HAP-1 (cell line): ENCODE data around the gene FCGR1A.
"Not testable (repeated sequence)": the region's sequence is repeated elsewhere in the genome, so short reads cannot be mapped to it uniquely, and the experiment has no call there.

Source experiments
- DNase-seq, 2 experiments: peaks; one replicate each; pipeline ENCODE4 v3.0.0-alpha.2; 2016 to 2020; ENCODE audit warnings: low spot score in 2 of 2
- H3K27me3 ChIP-seq: fragments of 250-450 bp; sonication (Bioruptor Pico); 2 replicates; pipeline ENCODE4 v1.5.1; 2020; ENCODE audit warnings: low read depth, mild to moderate bottlenecking, moderate library complexity
- H3K36me3 ChIP-seq: fragments of 250-450 bp; sonication (Bioruptor Pico); replicated peaks from 2 replicates; pipeline ENCODE4 v1.5.1; 2020; ENCODE audit warnings: mild to moderate bottlenecking
- H3K4me1 ChIP-seq: fragments of 250-450 bp; sonication (Bioruptor Pico); 2 replicates; pipeline ENCODE4 v1.5.1; 2020; ENCODE audit warnings: mild to moderate bottlenecking
- H3K4me3 ChIP-seq: fragments of 250-450 bp; sonication (Bioruptor Pico); 2 replicates; pipeline ENCODE4 v1.5.1; 2020; ENCODE audit warnings: mild to moderate bottlenecking, moderate library complexity
- H3K9me3 ChIP-seq: fragments of 250-450 bp; sonication (Bioruptor Pico); 2 replicates; pipeline ENCODE4 v1.5.1; 2020; ENCODE audit warnings: mild to moderate bottlenecking, moderate library complexity
- in situ Hi-C: fragments of 300-500 bp; cut with MboI; formaldehyde crosslinking; loops from 3 replicates; pipeline ENCODE4 v1.14.3; 2020; ENCODE audit warnings: low sequenced_read_pairs, inconsistent platforms, mixed read lengths

FCGR1A gene

DNA sequence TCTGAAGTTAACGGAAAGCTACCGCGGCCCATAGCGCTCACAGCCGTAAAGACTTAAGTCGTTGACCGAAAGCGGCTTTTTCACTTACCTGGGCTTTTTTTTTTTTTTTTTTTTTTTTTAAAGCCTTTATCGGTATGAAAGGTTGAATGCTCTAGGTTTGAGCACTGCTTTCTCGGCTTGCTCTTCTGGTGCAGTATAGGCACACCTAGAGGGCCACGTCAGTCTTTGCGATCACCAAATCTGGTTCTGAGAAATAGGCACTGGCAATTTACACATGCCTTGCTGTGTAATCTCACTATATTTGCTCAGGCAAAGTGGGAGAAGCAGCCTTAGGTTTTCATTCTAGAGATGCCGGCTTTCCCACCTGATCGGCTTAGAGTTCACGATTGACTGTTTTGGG, 50.6 kb downstream of the FCGR1A start:
- in situ Hi-C loops, H3K4me1 ChIP-seq: not testable (repeated sequence)

DNA sequence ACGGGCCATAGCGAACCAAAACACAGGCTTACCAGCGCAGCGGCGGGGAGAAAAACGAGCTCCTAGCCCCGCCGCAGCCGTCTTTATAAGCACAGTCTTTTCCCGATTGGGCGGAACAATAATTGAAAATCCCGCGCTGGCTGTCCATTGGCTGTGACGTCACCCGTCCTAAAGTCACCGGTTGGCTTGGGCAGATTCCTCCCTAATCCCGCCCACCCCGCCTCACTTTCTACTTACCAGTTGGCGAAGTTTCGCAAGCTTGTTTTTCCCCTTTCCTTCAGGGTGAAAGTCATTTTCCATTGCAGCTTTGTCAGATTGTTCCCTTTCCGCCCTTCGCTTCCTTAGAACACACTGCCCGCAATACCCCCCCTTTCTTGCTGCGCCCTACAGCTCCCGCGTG, 58.7 kb downstream of the FCGR1A start:
- H3K4me3 ChIP-seq, in situ Hi-C loops, DNase-seq, H3K9me3 ChIP-seq, H3K27me3 ChIP-seq, H3K36me3 ChIP-seq: not testable (repeated sequence)
- peaks cover 16% of the 10 kb centered on the region for H3K4me1 ChIP-seq

More for the DNA sequence above, 50.6 kb downstream of the FCGR1A start:
- not testable (repeated sequence) for H3K36me3 ChIP-seq, DNase-seq, H3K27me3 ChIP-seq, H3K9me3 ChIP-seq, H3K4me3 ChIP-seq
